ENCODE results near the gene ZNF385B. TPM values are rescaled to one million over a fixed set of nuclear protein-coding genes. Genes with fewer than 3 reads are reported as not detected.

ZNF385B gene
- total and polyA plus RNA-seq, 4 donors = 13.5 to 70.8 (median 45.2) TPM

DNA sequence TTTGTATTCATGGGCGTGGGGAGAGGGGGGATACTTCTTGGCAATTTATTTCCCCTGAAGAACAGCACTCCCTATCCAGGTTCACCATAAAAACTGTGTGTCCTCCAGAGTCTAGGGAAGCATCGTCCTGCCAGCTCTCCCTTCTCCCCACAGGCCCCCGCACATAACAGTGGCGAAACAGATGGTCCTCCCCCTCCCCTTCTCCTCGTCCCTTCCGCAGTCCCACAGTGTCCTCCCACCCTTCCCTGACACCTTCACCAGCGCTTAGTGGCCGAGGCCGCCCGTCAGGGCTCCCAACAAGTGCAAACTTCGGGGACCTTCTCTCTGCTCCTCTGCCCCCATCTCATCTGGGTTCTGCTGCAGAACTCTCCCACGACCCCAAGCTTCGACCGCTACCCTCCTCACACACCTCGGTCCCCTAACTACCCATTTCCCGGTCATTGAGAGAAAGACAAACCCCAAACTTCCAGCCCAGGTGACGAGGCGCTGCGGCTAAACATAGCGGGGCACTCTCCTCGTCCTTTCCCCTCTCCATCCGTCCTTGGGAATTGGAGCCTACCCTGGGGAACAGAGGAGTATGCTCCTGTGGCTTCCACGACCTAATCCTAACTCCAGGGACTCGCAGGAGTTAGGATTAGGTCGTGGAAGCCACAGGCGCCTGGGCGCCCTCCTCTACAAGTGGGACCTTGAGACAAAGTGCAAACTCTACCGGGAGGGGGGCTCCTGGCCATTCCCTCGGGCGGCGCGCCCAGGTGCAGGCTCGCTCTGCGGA lies 971 bp downstream of the ZNF385B start:
- Histone ChIP-seq H3K9ac (ENCODE audit: insufficient read depth in 1 of 2, low read length in 2 of 2) (no peak overlapping the region), H3K27ac (ENCODE audit: low read depth in 1 of 2, low read length in 1 of 2) (no peak overlapping the region), H3K4me3 (peak overlapping the region; percentile 49), H3K36me3 (ENCODE audit: control insufficient read depth in 4 of 4, insufficient read depth in 4 of 4, low read length in 4 of 4) (no peaks in the 10 kb centered on the region), H3K9me3 (ENCODE audit: control insufficient read depth in 4 of 4, insufficient read depth in 3 of 4, low read length in 3 of 4) (no peaks in the 10 kb centered on the region), H3K4me1 (ENCODE audit: control insufficient read depth in 5 of 5, insufficient read depth in 5 of 5, low read length in 5 of 5) (peaks cover 0 to 19% (median 3%) of the 10 kb centered on the region in 5 donors), H3K27me3 (ENCODE audit: control insufficient read depth in 3 of 3, insufficient read depth in 3 of 3, low read length in 2 of 3) (peaks cover 0 to 60% (median 51%) of the 10 kb centered on the region in 3 donors)
- TF ChIP-seq, protein P1, sequence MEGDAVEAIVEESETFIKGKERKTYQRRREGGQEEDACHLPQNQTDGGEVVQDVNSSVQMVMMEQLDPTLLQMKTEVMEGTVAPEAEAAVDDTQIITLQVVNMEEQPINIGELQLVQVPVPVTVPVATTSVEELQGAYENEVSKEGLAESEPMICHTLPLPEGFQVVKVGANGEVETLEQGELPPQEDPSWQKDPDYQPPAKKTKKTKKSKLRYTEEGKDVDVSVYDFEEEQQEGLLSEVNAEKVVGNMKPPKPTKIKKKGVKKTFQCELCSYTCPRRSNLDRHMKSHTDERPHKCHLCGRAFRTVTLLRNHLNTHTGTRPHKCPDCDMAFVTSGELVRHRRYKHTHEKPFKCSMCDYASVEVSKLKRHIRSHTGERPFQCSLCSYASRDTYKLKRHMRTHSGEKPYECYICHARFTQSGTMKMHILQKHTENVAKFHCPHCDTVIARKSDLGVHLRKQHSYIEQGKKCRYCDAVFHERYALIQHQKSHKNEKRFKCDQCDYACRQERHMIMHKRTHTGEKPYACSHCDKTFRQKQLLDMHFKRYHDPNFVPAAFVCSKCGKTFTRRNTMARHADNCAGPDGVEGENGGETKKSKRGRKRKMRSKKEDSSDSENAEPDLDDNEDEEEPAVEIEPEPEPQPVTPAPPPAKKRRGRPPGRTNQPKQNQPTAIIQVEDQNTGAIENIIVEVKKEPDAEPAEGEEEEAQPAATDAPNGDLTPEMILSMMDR (IDR thresholded peaks at IDR 0.05; ENCODE audit: control extremely low read depth, extremely low read depth) = no peak
- DNase-seq (peak; percentile 12 to 19 (median 14)), ATAC-seq (ENCODE audit: insufficient read depth, low FRiP score) (peak; percentile 33)
- WGBS, 2 donors = 4% methylated on average over 34 of the region's 34 CpGs

DNA sequence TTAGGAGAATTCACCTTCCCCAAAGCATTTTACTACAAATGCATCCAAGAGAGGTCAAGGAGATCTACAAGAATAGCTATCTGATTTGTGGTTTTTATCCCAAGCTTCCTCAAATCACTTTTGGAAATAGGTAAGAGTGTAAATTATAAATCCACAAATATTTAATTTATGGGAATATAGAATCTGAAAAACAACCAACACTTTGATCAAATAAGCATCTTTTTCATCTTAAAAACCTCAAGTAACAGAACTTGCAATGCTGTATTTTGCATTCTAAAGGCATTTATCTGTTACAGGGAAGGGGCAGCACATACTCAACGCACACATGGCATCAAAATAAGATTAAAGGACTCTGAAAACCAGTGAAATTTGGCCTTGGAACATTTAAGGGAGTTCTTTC lies 1.9 kb downstream of the ZNF385B start:
- TF ChIP-seq, protein P1 (IDR thresholded peaks at IDR 0.05; ENCODE audit: control extremely low read depth, extremely low read depth) = no peak
- Histone ChIP-seq H3K4me1 (ENCODE audit: control insufficient read depth in 5 of 5, insufficient read depth in 5 of 5, low read length in 5 of 5) (peaks cover 0 to 28% (median 3%) of the 10 kb centered on the region in 5 donors), H3K36me3 (ENCODE audit: control insufficient read depth in 4 of 4, insufficient read depth in 4 of 4, low read length in 4 of 4) (no peaks in the 10 kb centered on the region), H3K9ac (ENCODE audit: insufficient read depth in 1 of 2, low read length in 2 of 2) (no peak overlapping the region), H3K9me3 (ENCODE audit: control insufficient read depth in 4 of 4, insufficient read depth in 3 of 4, low read length in 3 of 4) (no peaks in the 10 kb centered on the region), H3K4me3 (no peak overlapping the region), H3K27me3 (ENCODE audit: control insufficient read depth in 3 of 3, insufficient read depth in 3 of 3, low read length in 2 of 3) (peaks cover 0 to 60% (median 47%) of the 10 kb centered on the region in 3 donors), H3K27ac (ENCODE audit: low read depth in 1 of 2, low read length in 1 of 2) (no peak overlapping the region)
- no peak for ATAC-seq (ENCODE audit: insufficient read depth, low FRiP score)
- 83% methylated on average over 1 of the region's 1 CpG for WGBS, 2 donors
- no peak for DNase-seq

DNA sequence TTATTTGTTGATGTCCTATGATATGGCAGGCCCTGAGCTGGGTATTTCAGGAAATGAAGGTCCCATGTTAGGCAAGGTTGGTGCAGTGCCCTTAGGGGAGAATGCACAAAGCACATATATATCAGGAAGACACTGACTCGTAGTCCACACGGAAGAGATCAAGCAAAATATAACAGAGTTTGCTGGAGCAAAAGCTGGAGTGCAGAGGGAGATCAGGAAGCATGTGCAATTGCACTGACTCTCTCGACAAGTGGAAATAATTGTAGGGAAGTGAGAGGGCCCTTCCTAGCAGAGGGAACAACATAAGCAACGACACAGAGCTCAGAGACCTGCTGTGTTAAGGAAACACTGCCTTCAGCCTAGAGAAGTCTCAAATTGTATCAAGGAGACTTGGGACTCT lies 4.2 kb downstream of the ZNF385B start:
- DNase-seq (no peak), ATAC-seq (ENCODE audit: insufficient read depth, low FRiP score) (no peak)
- Histone ChIP-seq H3K4me1 (ENCODE audit: control insufficient read depth in 5 of 5, insufficient read depth in 5 of 5, low read length in 5 of 5) (peaks cover 0 to 37% (median 0%) of the 10 kb centered on the region in 5 donors), H3K9ac (ENCODE audit: insufficient read depth in 1 of 2, low read length in 2 of 2) (no peak overlapping the region), H3K27ac (ENCODE audit: low read depth in 1 of 2, low read length in 1 of 2) (no peak overlapping the region), H3K9me3 (ENCODE audit: control insufficient read depth in 4 of 4, insufficient read depth in 3 of 4, low read length in 3 of 4) (no peaks in the 10 kb centered on the region), H3K36me3 (ENCODE audit: control insufficient read depth in 4 of 4, insufficient read depth in 4 of 4, low read length in 4 of 4) (no peaks in the 10 kb centered on the region), H3K4me3 (no peak overlapping the region), H3K27me3 (ENCODE audit: control insufficient read depth in 3 of 3, insufficient read depth in 3 of 3, low read length in 2 of 3) (peaks cover 0 to 43% (median 34%) of the 10 kb centered on the region in 3 donors)
- 66 to 74% methylated on average over 4 of the region's 4 CpGs for WGBS, 2 donors
- TF ChIP-seq, protein P1 (IDR thresholded peaks at IDR 0.05; ENCODE audit: control extremely low read depth, extremely low read depth) = no peak

Data from lung (tissue), 12 donors.